Memory B cell (primary cell): Measurements from ENCODE around the gene BMPR1B.

Experiments used
- ATAC-seq: fragments of 150-1000 bp; cut with Tn5 transposase; 2 replicates; pipeline ENCODE4 v1.10.0; 2021; ENCODE audit warnings: low read depth, mild to moderate bottlenecking, moderate library complexity
- DNase-seq, 2 donors: peaks; one replicate each; pipeline ENCODE4 v3.0.0; 2022; ENCODE audit warnings: low spot score in 2 of 2
- H3K27ac Mint-ChIP-seq: one replicate; pipeline ENCODE4 v1.8.0; 2022; ENCODE audit warnings: mild to moderate bottlenecking, moderate library complexity, mixed read lengths
- H3K27me3 Mint-ChIP-seq: one replicate; pipeline ENCODE4 v1.8.0; 2022; ENCODE audit warnings: mixed read lengths
- H3K36me3 Mint-ChIP-seq: one replicate; pipeline ENCODE4 v1.8.0; 2022; ENCODE audit warnings: mild to moderate bottlenecking, mixed read lengths
- H3K4me1 Mint-ChIP-seq: one replicate; pipeline ENCODE4 v1.8.0; 2022; ENCODE audit warnings: mixed read lengths
- H3K4me3 Mint-ChIP-seq: one replicate; pipeline ENCODE4 v1.8.0; 2022; ENCODE audit warnings: mild to moderate bottlenecking, moderate library complexity, mixed read lengths
- H3K9me3 Mint-ChIP-seq: one replicate; pipeline ENCODE4 v1.8.0; 2022; ENCODE audit warnings: mixed read lengths

The BMPR1B gene

GRCh38 chr4:95000076-95000648, 242.4 kb downstream of the BMPR1B start:
- no peak overlapping the region for H3K27ac Mint-ChIP-seq
- H3K4me3 Mint-ChIP-seq, result no peak overlapping the region
- H3K4me1 Mint-ChIP-seq, result peaks cover 6% of the 10 kb centered on the region
- peaks cover 4% of the 10 kb centered on the region for H3K9me3 Mint-ChIP-seq
- H3K36me3 Mint-ChIP-seq, result no peaks in the 10 kb centered on the region
- no peak for ATAC-seq
- peaks cover 2% of the 10 kb centered on the region for H3K27me3 Mint-ChIP-seq
- DNase-seq, result no peak

DNA sequence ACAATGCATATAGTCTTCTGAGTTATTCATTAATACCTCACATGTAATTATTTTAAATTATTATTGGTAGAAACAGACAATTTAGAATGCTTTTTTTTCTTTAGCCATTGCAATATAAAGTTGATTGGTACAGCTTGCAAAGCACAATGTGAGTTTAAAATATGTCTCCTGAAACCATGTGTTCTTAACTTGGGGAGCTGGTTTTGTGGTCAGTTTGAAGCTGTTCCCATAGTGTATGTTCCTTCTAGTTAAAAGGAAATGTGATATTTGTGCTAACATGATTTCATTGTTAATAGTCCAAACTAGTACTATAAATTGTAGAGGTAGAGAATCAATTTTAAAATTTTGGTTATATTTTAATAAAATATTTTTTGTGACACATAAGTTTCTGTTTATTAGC, 247.2 kb downstream of the BMPR1B start:
- H3K27ac Mint-ChIP-seq, result no peak overlapping the region
- ATAC-seq, result no peak
- peaks cover 2% of the 10 kb centered on the region for H3K27me3 Mint-ChIP-seq
- H3K4me3 Mint-ChIP-seq, result no peak overlapping the region
- H3K9me3 Mint-ChIP-seq, result peaks cover 1% of the 10 kb centered on the region
- H3K36me3 Mint-ChIP-seq, result no peaks in the 10 kb centered on the region
- no peak for DNase-seq
- no peaks in the 10 kb centered on the region for H3K4me1 Mint-ChIP-seq

DNA sequence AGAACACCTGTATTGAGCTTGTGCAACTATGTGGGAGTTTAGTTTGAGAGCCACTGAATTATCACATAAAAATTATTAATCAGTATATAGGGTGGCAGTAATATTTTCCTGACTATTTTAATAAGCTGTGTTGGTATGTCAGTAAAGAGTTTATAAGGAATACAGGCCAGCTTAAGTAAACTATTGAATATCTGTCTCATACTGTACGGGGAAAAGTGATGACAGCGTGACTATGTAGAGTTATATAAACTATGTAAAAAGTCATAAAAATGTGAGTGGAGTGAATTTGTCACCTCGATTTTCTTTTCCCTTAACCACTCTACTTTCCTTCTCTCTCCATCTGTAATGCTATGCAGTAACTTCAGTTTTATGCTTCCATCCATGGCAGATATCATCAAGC, 250.2 kb downstream of the BMPR1B start:
- Mint-ChIP-seq H3K9me3 (peaks cover 1% of the 10 kb centered on the region), H3K27ac (no peak overlapping the region), H3K4me3 (no peak overlapping the region), H3K36me3 (no peaks in the 10 kb centered on the region), H3K27me3 (peaks cover 2% of the 10 kb centered on the region), H3K4me1 (no peaks in the 10 kb centered on the region)
- DNase-seq (no peak), ATAC-seq (no peak)

GRCh38 chr4:95013236-95013635, 255.5 kb downstream of the BMPR1B start:
- H3K36me3 Mint-ChIP-seq, result no peaks in the 10 kb centered on the region
- H3K27ac Mint-ChIP-seq, result no peak overlapping the region

GRCh38 chr4:95014068-95014467, 256.3 kb downstream of the BMPR1B start:
- Mint-ChIP-seq H3K4me1 (peaks cover 3% of the 10 kb centered on the region), H3K9me3 (peaks cover 1% of the 10 kb centered on the region), H3K4me3 (no peak overlapping the region), H3K36me3 (no peaks in the 10 kb centered on the region), H3K27me3 (no peaks in the 10 kb centered on the region), H3K27ac (no peak overlapping the region)
- DNase-seq (no peak), ATAC-seq (no peak)

More at GRCh38 chr4:95013236-95013635, 255.5 kb downstream of the BMPR1B start:
- no peak overlapping the region for H3K4me3 Mint-ChIP-seq
- peaks cover under 1% of the 10 kb centered on the region for H3K27me3 Mint-ChIP-seq
- DNase-seq (no peak), ATAC-seq (no peak)
- H3K9me3 Mint-ChIP-seq, result peaks cover 1% of the 10 kb centered on the region
- peaks cover 3% of the 10 kb centered on the region for H3K4me1 Mint-ChIP-seq

- no peaks in the 10 kb centered on the region for H3K9me3 Mint-ChIP-seq
- DNase-seq (no peak), ATAC-seq (no peak)
- no peaks in the 10 kb centered on the region for H3K36me3 Mint-ChIP-seq
- no peak overlapping the region for H3K27ac Mint-ChIP-seq
- no peak overlapping the region for H3K4me3 Mint-ChIP-seq
- no peaks in the 10 kb centered on the region for H3K27me3 Mint-ChIP-seq
- peaks cover 3% of the 10 kb centered on the region for H3K4me1 Mint-ChIP-seq
Measured at GRCh38 chr4:95017305-95018064, 259.7 kb downstream of the BMPR1B start.

DNA sequence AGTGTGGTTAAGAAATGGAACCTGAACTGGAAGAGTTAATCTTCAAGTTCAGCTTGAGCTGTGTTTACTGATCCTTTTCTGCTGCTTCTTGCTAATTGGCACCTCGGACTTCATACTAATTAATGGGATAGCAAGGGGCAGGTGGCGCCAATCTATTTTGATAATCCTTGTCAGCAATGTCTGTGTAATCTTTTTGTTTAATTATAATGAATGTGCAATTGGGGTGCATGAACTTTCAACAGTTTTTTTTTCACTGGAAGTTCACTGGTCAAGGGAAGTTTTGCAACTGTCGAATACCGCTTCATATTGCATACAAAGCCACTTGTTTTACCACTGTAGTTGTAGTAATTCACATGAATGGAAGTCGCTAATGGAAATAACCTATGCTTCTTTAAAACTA, 261.0 kb downstream of the BMPR1B start:
- H3K36me3 Mint-ChIP-seq, result no peaks in the 10 kb centered on the region
- H3K4me3 Mint-ChIP-seq, result no peak overlapping the region
- no peaks in the 10 kb centered on the region for H3K9me3 Mint-ChIP-seq
- ATAC-seq, result no peak
- DNase-seq, result no peak
- no peak overlapping the region for H3K27ac Mint-ChIP-seq
- no peaks in the 10 kb centered on the region for H3K27me3 Mint-ChIP-seq
- peaks cover 3% of the 10 kb centered on the region for H3K4me1 Mint-ChIP-seq

DNA sequence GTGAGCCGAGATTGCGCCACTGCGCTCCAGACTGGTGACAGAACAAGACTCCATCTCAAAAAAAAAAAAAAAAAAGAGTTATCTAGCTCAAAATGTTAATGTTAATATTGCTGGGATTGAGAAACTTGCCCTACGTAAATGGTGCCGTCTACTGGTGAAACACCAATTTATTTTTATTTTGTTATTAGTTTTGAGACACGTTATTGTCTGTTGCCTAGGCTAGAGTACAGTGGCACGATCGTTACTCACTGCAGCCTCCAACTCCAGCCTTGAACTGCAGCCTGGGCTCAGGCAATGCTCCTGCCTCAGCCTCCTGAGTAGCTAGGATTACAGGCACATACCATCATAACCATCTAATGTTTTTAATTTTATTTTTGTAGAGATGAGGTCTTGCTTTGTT, 262.8 kb downstream of the BMPR1B start:
- Mint-ChIP-seq H3K4me1 (peaks cover 3% of the 10 kb centered on the region), H3K36me3 (no peaks in the 10 kb centered on the region), H3K27ac (no peak overlapping the region), H3K9me3 (peaks cover 2% of the 10 kb centered on the region), H3K27me3 (no peaks in the 10 kb centered on the region), H3K4me3 (no peak overlapping the region)
- no peak for ATAC-seq
- DNase-seq, result no peak

- ATAC-seq (no peak), DNase-seq (no peak)
- peaks cover 3% of the 10 kb centered on the region for H3K4me1 Mint-ChIP-seq
- no peaks in the 10 kb centered on the region for H3K27me3 Mint-ChIP-seq
- H3K4me3 Mint-ChIP-seq, result no peak overlapping the region
- peaks cover 2% of the 10 kb centered on the region for H3K9me3 Mint-ChIP-seq
- no peak overlapping the region for H3K27ac Mint-ChIP-seq
- H3K36me3 Mint-ChIP-seq, result no peaks in the 10 kb centered on the region
Measured at GRCh38 chr4:95021099-95021498, 263.3 kb downstream of the BMPR1B start.

- Mint-ChIP-seq H3K4me3 (no peak overlapping the region), H3K27ac (no peak overlapping the region), H3K27me3 (no peaks in the 10 kb centered on the region), H3K9me3 (peaks cover 2% of the 10 kb centered on the region), H3K36me3 (no peaks in the 10 kb centered on the region), H3K4me1 (no peaks in the 10 kb centered on the region)
- DNase-seq (no peak), ATAC-seq (no peak)
Measured at GRCh38 chr4:95023110-95023509, 265.4 kb downstream of the BMPR1B start.

- H3K9me3 Mint-ChIP-seq, result peaks cover 4% of the 10 kb centered on the region
- no peaks in the 10 kb centered on the region for H3K4me1 Mint-ChIP-seq
- no peak overlapping the region for H3K4me3 Mint-ChIP-seq
- no peak overlapping the region for H3K27ac Mint-ChIP-seq
- DNase-seq (no peak), ATAC-seq (no peak)
- H3K36me3 Mint-ChIP-seq, result no peaks in the 10 kb centered on the region
- no peaks in the 10 kb centered on the region for H3K27me3 Mint-ChIP-seq
Measured at GRCh38 chr4:95027905-95028618, 270.3 kb downstream of the BMPR1B start.

DNA sequence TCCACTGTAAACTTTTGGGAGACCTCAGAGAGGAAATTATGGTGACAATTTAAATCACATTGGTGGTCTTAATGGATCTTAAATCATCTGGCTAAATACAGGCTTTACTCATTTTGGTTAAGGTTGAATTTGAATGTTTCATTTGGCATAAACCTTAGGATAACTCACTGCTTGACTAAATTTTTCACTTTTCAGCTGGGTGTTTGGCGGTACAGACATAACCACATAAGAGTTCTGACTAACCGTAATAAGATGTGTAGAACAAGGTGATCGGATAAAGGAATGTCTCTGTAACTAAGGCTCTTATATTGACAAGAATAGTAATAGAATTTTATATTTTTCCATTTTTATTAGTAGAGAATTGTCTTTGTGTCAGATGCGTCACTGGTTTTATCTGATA, 281.0 kb downstream of the BMPR1B start:
- H3K27me3 Mint-ChIP-seq, result no peaks in the 10 kb centered on the region
- H3K4me1 Mint-ChIP-seq, result no peaks in the 10 kb centered on the region
- no peak for ATAC-seq
- no peak overlapping the region for H3K27ac Mint-ChIP-seq
- H3K4me3 Mint-ChIP-seq, result no peak overlapping the region
- no peak for DNase-seq
- no peaks in the 10 kb centered on the region for H3K36me3 Mint-ChIP-seq
- H3K9me3 Mint-ChIP-seq, result peaks cover 10% of the 10 kb centered on the region

GRCh38 chr4:95044324-95044837, 286.6 kb downstream of the BMPR1B start:
- H3K27ac Mint-ChIP-seq, result no peak overlapping the region
- no peaks in the 10 kb centered on the region for H3K4me1 Mint-ChIP-seq
- no peak overlapping the region for H3K4me3 Mint-ChIP-seq
- no peaks in the 10 kb centered on the region for H3K9me3 Mint-ChIP-seq
- DNase-seq (no peak), ATAC-seq (no peak)
- H3K27me3 Mint-ChIP-seq, result no peaks in the 10 kb centered on the region
- H3K36me3 Mint-ChIP-seq, result no peaks in the 10 kb centered on the region

- Mint-ChIP-seq H3K4me3 (no peak overlapping the region), H3K4me1 (no peaks in the 10 kb centered on the region), H3K36me3 (no peaks in the 10 kb centered on the region), H3K9me3 (no peaks in the 10 kb centered on the region), H3K27me3 (no peaks in the 10 kb centered on the region), H3K27ac (no peak overlapping the region)
- ATAC-seq (no peak), DNase-seq (no peak)
Measured at GRCh38 chr4:95045429-95045828, 287.7 kb downstream of the BMPR1B start.
